ENCODE measurements around the gene STOML1. TPM values are rescaled to one million over a fixed set of nuclear protein-coding genes. Genes with fewer than 3 reads are reported as not detected.
"Not testable (repeated sequence)": the region's sequence is repeated elsewhere in the genome, so short reads cannot be mapped to it uniquely, and the experiment has no call there.

Gene STOML1
- polyA plus RNA-seq, 1 experiment, result 18.3 TPM

DNA sequence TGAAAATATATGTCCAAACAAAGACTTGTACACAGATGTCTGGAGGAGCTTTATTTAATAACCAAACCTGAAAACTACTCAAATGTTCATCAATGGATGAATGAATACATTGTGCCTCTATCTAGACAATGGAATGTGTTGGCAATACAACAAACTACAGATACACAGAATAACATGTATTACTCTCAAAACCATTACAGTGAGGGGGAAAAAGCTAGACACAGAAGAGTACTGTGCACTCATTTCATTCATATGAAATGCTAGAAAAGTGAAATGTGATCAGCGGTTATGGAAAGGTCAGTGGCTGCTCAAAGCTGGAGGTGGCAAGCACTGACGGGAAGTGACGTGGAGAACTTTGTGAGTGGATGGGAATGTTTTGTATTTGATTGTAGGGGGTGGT is 13.2 kb downstream of the STOML1 start:
- H3K27me3 ChIP-seq (ENCODE audit: control insufficient read depth, insufficient read depth, low read length), result no peaks in the 10 kb centered on the region
- DNase-seq (ENCODE audit: low read depth), result no peak
- ChIA-PET POLR2A (no interaction called here), CTCF (interaction anchor here (0.7 to 11.7 kb wide), 5 partner anchors 9 to 341 kb away, joined by 3 to 121 read pairs (median 4); no protein-coding TSS in a partner anchor)
- no peak overlapping the region for H3K4me3 ChIP-seq (ENCODE audit: low read depth, low read length)
- TF ChIP-seq, protein P1, sequence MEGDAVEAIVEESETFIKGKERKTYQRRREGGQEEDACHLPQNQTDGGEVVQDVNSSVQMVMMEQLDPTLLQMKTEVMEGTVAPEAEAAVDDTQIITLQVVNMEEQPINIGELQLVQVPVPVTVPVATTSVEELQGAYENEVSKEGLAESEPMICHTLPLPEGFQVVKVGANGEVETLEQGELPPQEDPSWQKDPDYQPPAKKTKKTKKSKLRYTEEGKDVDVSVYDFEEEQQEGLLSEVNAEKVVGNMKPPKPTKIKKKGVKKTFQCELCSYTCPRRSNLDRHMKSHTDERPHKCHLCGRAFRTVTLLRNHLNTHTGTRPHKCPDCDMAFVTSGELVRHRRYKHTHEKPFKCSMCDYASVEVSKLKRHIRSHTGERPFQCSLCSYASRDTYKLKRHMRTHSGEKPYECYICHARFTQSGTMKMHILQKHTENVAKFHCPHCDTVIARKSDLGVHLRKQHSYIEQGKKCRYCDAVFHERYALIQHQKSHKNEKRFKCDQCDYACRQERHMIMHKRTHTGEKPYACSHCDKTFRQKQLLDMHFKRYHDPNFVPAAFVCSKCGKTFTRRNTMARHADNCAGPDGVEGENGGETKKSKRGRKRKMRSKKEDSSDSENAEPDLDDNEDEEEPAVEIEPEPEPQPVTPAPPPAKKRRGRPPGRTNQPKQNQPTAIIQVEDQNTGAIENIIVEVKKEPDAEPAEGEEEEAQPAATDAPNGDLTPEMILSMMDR (IDR thresholded peaks at IDR 0.05; ENCODE audit: insufficient read depth, low read depth, low read length), result no peak
- H3K36me3 ChIP-seq (ENCODE audit: control insufficient read depth, insufficient read depth, low read length), result no peaks in the 10 kb centered on the region; the same call in 1 of the 2 replicates

DNA sequence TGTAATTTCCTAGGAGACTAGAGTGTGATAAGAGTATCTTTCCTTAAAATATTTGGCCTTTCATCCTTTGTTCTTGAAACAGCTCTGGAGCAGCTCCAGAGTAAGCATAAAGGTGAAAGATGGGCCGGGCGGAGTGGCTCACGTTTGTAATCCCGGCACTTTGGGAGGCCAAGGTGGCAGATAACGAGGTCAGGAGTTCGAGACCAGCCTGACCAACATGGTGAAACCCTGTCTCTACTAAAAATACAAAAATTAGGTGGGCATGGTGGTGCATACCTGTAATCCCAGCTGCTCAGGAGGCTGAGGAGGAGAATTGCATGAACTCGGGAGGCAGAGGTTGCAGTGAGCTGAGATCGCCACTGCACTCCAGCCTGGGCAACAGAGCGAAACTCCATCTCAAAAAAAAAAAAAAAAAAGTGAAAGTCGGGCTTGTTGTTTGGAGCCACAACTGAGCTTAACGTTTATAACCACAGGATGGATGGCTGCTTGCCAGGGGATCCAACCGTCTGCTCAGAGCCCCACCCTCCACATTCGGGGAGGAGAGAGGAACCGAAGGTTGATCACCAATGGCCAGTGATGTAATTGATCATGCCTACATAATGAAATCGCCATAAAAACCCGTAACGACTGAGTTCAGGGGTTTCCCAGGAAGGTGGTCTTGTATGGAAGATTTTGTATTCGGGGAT is 16.5 kb downstream of the STOML1 start:
- POLR2A ChIA-PET; DNase-seq (ENCODE audit: low read depth): not testable (repeated sequence)
- CTCF ChIA-PET, result interaction anchor here (0.7 to 11.7 kb wide), 9 partner anchors 10 to 347 kb away, joined by 3 to 121 read pairs (median 10); partner anchors contain the start of gene PML

DNA sequence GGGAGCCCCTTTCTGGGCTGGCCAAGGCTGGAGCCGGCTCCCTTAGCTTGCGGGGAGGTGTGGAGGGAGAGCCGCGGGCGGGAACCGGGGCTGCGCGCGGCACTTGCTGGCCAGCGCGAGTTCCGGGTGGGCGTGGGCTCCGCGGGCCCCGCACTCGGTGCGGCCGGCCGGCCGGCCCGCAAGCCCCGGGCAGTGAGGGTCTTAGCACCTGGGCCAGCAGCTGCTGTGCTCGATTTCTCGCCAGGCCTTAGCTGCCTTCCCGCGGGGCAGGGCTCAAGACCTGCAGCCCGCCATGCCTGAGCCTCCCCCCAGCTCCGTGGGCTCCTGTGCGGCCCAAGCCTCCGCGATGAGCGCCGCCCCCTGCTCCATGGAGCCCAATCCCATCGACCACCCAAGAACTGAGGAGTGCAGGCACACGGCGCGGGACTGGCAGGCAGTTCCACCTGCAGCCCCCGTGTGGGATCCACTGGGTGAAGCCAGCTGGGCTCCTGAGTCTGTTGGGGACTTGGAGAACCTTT is 18.4 kb downstream of the STOML1 start:
- POLR2A ChIA-PET; H3K27me3 ChIP-seq (ENCODE audit: control insufficient read depth, insufficient read depth, low read length); H3K4me3 ChIP-seq (ENCODE audit: low read depth, low read length); H3K36me3 ChIP-seq (ENCODE audit: control insufficient read depth, insufficient read depth, low read length); DNase-seq (ENCODE audit: low read depth): not testable (repeated sequence)
- CTCF ChIA-PET, result interaction anchor here (0.7 to 11.7 kb wide), 25 partner anchors 8 to 349 kb away, joined by 3 to 121 read pairs (median 6); partner anchors contain the start of gene PML

More for the DNA sequence above, 16.5 kb downstream of the STOML1 start:
- not testable (repeated sequence) for H3K4me3 ChIP-seq (ENCODE audit: low read depth, low read length); H3K36me3 ChIP-seq (ENCODE audit: control insufficient read depth, insufficient read depth, low read length); H3K27me3 ChIP-seq (ENCODE audit: control insufficient read depth, insufficient read depth, low read length)

DNA sequence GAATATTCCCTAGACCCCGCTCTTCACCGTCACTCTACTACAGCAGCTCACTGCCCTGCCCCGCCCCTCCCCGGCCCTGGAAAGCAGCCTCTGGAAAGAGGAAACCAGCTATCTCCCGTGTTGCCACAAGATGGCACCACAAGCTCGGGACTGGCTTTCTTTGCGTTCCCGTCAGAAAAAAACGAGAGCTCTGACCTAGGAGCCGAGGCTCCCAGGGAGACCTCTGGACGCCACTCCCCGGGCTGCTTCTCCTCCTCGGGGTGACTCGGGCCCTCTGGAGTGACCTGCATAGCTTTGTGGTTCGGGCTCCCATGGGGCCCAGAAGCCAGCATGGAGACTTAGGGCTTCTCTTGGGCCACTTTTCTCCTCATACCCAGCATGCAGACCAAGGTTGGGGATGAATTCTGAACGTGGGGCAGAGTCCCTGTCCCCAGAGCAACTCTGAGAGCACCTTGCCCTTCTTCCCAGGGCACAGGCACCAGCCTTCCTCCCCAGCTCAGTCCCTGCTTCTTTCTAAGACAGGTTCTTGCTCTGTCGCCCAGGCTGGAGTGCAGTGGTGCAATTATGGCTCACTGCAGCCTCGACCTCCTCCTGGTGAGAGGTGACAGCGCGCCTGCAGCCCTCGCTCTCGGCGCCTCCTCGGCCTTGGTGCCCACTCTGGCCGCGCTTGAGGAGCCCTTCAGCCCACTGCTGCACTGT is 19.0 kb downstream of the STOML1 start:
- DNase-seq (ENCODE audit: low read depth), result no peak
- TF ChIP-seq, protein P1 (IDR thresholded peaks at IDR 0.05; ENCODE audit: insufficient read depth, low read depth, low read length), result peak; percentile 94
- ChIA-PET CTCF (interaction anchor here (0.6 to 11.7 kb wide), 39 partner anchors 7 to 797 kb away, joined by 3 to 121 read pairs (median 4); partner anchors contain the start of genes LOXL1, PML and TBC1D21), POLR2A (no interaction called here)
- Histone ChIP-seq H3K4me3 (ENCODE audit: low read depth, low read length) (no peak overlapping the region), H3K27me3 (ENCODE audit: control insufficient read depth, insufficient read depth, low read length) (no peaks in the 10 kb centered on the region), H3K36me3 (ENCODE audit: control insufficient read depth, insufficient read depth, low read length) (no peaks in the 10 kb centered on the region)

DNA sequence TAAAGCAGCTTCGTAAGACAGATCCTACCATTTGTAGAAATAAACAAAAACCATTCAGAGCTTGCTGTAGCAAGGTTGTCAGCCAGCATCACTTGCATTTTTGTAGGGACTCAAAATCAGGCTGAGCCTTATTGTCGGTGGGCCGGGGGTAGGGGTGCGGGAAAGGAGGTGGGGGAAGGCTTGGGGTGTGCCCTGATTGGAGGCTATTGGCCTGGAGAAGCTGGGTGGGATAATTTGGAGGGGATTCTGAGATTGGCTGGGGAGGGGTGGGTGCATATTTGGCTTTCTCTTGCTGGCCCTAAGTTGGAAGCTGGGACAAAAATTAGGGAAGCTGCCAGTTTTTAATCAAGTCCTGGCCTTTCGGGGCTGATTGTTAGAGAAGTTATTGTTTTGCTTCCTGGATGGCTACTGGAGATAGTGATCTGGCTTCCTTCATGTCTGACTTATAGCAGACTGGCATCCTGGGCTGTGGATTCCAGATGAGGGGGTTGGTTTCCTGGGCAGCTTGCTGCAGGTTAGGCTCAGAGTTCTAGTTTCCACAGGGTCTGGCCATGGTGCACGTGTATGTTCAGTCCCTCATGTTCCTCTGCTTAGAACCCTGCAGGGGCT is 22.8 kb downstream of the STOML1 start:
- H3K36me3 ChIP-seq (ENCODE audit: control insufficient read depth, insufficient read depth, low read length), result no peaks in the 10 kb centered on the region
- ChIA-PET CTCF (interaction anchor here (0.6 to 11.7 kb wide), 16 partner anchors 9 to 404 kb away, joined by 3 to 121 read pairs (median 4); no protein-coding TSS in a partner anchor), POLR2A (no interaction called here)
- no peak overlapping the region for H3K4me3 ChIP-seq (ENCODE audit: low read depth, low read length)
- no peak for DNase-seq (ENCODE audit: low read depth)
- H3K27me3 ChIP-seq (ENCODE audit: control insufficient read depth, insufficient read depth, low read length), result no peaks in the 10 kb centered on the region
- TF ChIP-seq, protein P1 (IDR thresholded peaks at IDR 0.05; ENCODE audit: insufficient read depth, low read depth, low read length), result no peak

Measured in BJ (cell line).